AG04449 (cell line): Measurements from ENCODE around the gene DNAJC5.
A peak's percentile ranks its signal among the peaks of the same experiment; 100 is the strongest.

Experiments used
- CTCF ChIA-PET: fragments of 350-600 bp; formaldehyde crosslinking; extraction: SDS; loops from one replicate; lab custom pipeline; 2021; ENCODE audit warnings: antibody characterized with exemption; lab: Yijun Ruan, JAX
- POLR2A ChIA-PET: fragments of 400-600, 350-600 bp; formaldehyde crosslinking; extraction: SDS; loops from one replicate; lab custom pipeline; 2020; ENCODE audit warnings: antibody characterized with exemption, inconsistent platforms; lab: Yijun Ruan, JAX
- DNase-seq: peaks from one replicate; pipeline ENCODE4 v3.0.0-alpha.2; 2010; ENCODE audit warnings: low read depth, low spot score
- H3K4me3 ChIP-seq: 2 replicates; pipeline ENCODE4 v1.5.1; 2011; ENCODE audit warnings: low read depth, mild to moderate bottlenecking, control low read depth, low read length
- TF ChIP-seq, protein P1 (sequence below): IDR thresholded peaks from one replicate; pipeline ENCODE4 v1.5.1; 2011; ENCODE audit warnings: mild to moderate bottlenecking, moderate library complexity, low read length, control low read depth, inconsistent platforms; ENCODE audit not compliant: insufficient read depth; ENCODE audit errors: missing control alignments

The DNAJC5 gene

GRCh38 chr20:63966172-63966943, 71.4 kb downstream of the DNAJC5 start:
- ChIA-PET CTCF (interaction anchor here (3.3 kb wide), 1 partner anchor 14 kb away, joined by 14 read pairs; the partner anchor contains the start of genes PRPF6 and SAMD10), POLR2A (no interaction called here)
- DNase-seq, result no peak

DNA sequence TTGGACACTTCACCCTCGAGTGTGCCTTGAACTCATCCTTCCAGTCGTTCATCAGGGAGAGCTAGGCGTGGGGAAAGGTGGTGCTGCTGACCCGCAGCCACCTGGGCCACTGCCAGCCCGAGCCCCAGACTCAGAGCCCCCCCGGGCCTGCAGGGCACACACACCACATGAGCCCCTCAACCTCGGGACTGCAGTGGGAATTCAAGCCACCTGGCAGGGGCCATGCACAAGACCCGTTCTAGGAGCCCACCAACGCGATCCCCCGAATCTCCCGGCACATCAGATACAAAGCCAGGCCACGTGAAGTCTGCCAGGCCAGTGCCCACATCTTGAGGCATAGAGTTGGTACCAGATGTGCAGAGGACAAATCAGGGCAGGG, 72.0 kb downstream of the DNAJC5 start:
- no peak overlapping the region for H3K4me3 ChIP-seq
- CTCF ChIA-PET, result interaction anchor here (3.3 kb wide), 1 partner anchor 13 kb away, joined by 14 read pairs; the partner anchor contains the start of genes PRPF6 and SAMD10
- TF ChIP-seq, protein P1, sequence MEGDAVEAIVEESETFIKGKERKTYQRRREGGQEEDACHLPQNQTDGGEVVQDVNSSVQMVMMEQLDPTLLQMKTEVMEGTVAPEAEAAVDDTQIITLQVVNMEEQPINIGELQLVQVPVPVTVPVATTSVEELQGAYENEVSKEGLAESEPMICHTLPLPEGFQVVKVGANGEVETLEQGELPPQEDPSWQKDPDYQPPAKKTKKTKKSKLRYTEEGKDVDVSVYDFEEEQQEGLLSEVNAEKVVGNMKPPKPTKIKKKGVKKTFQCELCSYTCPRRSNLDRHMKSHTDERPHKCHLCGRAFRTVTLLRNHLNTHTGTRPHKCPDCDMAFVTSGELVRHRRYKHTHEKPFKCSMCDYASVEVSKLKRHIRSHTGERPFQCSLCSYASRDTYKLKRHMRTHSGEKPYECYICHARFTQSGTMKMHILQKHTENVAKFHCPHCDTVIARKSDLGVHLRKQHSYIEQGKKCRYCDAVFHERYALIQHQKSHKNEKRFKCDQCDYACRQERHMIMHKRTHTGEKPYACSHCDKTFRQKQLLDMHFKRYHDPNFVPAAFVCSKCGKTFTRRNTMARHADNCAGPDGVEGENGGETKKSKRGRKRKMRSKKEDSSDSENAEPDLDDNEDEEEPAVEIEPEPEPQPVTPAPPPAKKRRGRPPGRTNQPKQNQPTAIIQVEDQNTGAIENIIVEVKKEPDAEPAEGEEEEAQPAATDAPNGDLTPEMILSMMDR, result no peak
- no peak for DNase-seq
- POLR2A ChIA-PET, result no interaction called here

More at GRCh38 chr20:63966172-63966943, 71.4 kb downstream of the DNAJC5 start:
- TF ChIP-seq, protein P1, result no peak
- H3K4me3 ChIP-seq, result no peak overlapping the region

GRCh38 chr20:63967330-63968135, 72.6 kb downstream of the DNAJC5 start:
- ChIA-PET POLR2A (interaction anchor here (0.6 kb wide), 1 partner anchor 13 kb away, joined by 3 read pairs; the partner anchor contains the start of gene PRPF6), CTCF (interaction anchor here (1.2 to 3.3 kb wide), 5 partner anchors 10 to 430 kb away, joined by 3 to 14 read pairs (median 4); partner anchors contain the start of genes PRPF6, PTK6 and SAMD10)
- DNase-seq, result no peak
- H3K4me3 ChIP-seq, result no peak overlapping the region
- TF ChIP-seq, protein P1, result no peak

GRCh38 chr20:63968136-63968927, 73.4 kb downstream of the DNAJC5 start:
- ChIA-PET POLR2A (interaction anchor here (0.6 to 1.8 kb wide), 3 partner anchors 12 to 67 kb away, joined by 3 to 8 read pairs (median 4); partner anchors contain the start of genes PRPF6 and UCKL1), CTCF (interaction anchor here (1.2 to 3.3 kb wide), 5 partner anchors 9 to 431 kb away, joined by 3 to 14 read pairs (median 4); partner anchors contain the start of genes PRPF6, PTK6 and SAMD10)
- peak overlapping the region; percentile 68 for H3K4me3 ChIP-seq
- DNase-seq, result no peak
- TF ChIP-seq, protein P1, result no peak

- DNase-seq, result no peak
- POLR2A ChIA-PET, result interaction anchor here (0.6 to 1.8 kb wide), 2 partner anchors 13 to 68 kb away, joined by 4 to 8 read pairs; partner anchors contain the start of gene UCKL1
- TF ChIP-seq, protein P1, result no peak
- peak overlapping the region; percentile 68 for H3K4me3 ChIP-seq
- CTCF ChIA-PET, result interaction anchor here (1.2 to 3.3 kb wide), 5 partner anchors 9 to 432 kb away, joined by 3 to 14 read pairs (median 4); partner anchors contain the start of genes PRPF6, PTK6 and SAMD10
Observed at GRCh38 chr20:63968928-63969760, 74.2 kb downstream of the DNAJC5 start.
